AG04450 (cell line): Measurements from ENCODE around the gene RRAGA. TPM values are rescaled to one million over a fixed set of nuclear protein-coding genes. Genes with fewer than 3 reads are reported as not detected.

Experiments used
- CTCF ChIA-PET: fragments of 300-600, 350-600 bp; formaldehyde crosslinking; extraction: SDS; loops from one replicate; lab custom pipeline; 2022; ENCODE audit warnings: antibody characterized with exemption, inconsistent platforms; lab: Charles Lee
- POLR2A ChIA-PET: fragments of 350-600 bp; formaldehyde crosslinking; extraction: SDS; loops from one replicate; lab custom pipeline; 2021; ENCODE audit warnings: antibody characterized with exemption, inconsistent platforms; lab: Yijun Ruan, JAX
- DNase-seq: peaks from one replicate; pipeline ENCODE4 v3.0.0-alpha.2; 2011; ENCODE audit warnings: low read depth, low spot score
- H3K27ac ChIP-seq: one replicate; pipeline ENCODE4 v1.5.1; 2012; ENCODE audit warnings: low read depth, low read length, control low read depth
- H3K27me3 ChIP-seq: one replicate; pipeline ENCODE4 v1.6.0; 2012; ENCODE audit warnings: low read length; ENCODE audit not compliant: control insufficient read depth, insufficient read depth
- H3K4me3 ChIP-seq: 2 replicates; pipeline ENCODE4 v1.5.1; 2011; ENCODE audit warnings: mild to moderate bottlenecking, low read depth, low read length, control low read depth
- H3K9me3 ChIP-seq: 2 replicates; pipeline ENCODE4 v1.5.1; 2012; ENCODE audit warnings: low read length; ENCODE audit not compliant: control insufficient read depth, insufficient read depth
- polyA plus RNA-seq: library from polyadenylated mRNA; depleted of rRNA; stranded (reverse); fragments of >200 nt; gene quantifications from 2 replicates; pipeline ENCODE4 v1.2.3, GENCODE V29; 2011
- TF ChIP-seq, protein P1 (sequence below): IDR thresholded peaks from 2 replicates; pipeline ENCODE4 v1.5.1; 2011; ENCODE audit warnings: low read depth, low read length, control low read depth, inconsistent platforms

Gene RRAGA
- polyA plus RNA-seq, 1 experiment: 186 TPM

DNA sequence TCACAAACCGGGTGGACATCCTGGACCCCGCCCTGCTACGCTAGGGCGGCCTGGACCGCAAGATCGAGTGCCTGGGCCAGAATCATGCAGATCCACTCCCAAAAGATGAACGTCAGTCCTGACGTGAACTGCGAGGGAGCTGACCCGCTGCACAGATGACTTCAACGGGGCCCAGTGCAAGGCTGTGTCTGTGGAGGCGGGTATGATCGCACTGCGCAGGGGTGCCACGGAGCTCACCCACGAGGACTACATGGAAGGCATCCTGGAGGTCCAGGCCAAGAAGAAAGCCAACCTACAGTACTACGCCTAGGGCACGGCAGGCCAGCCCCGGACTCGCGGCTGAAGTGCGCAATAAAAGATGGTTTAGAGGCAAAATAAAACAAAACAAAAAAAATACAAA, 21.4 kb upstream of the RRAGA start:
- CTCF ChIA-PET: interaction anchor here (0.8 to 7.2 kb wide), 29 partner anchors 13 to 1495 kb away, joined by 3 to 108 read pairs (median 5); no protein-coding TSS in a partner anchor
- Histone ChIP-seq H3K9me3 (no peaks in the 10 kb centered on the region), H3K27me3 (no peaks in the 10 kb centered on the region), H3K4me3 (no peak overlapping the region), H3K27ac (no peak overlapping the region)
- TF ChIP-seq, protein P1, sequence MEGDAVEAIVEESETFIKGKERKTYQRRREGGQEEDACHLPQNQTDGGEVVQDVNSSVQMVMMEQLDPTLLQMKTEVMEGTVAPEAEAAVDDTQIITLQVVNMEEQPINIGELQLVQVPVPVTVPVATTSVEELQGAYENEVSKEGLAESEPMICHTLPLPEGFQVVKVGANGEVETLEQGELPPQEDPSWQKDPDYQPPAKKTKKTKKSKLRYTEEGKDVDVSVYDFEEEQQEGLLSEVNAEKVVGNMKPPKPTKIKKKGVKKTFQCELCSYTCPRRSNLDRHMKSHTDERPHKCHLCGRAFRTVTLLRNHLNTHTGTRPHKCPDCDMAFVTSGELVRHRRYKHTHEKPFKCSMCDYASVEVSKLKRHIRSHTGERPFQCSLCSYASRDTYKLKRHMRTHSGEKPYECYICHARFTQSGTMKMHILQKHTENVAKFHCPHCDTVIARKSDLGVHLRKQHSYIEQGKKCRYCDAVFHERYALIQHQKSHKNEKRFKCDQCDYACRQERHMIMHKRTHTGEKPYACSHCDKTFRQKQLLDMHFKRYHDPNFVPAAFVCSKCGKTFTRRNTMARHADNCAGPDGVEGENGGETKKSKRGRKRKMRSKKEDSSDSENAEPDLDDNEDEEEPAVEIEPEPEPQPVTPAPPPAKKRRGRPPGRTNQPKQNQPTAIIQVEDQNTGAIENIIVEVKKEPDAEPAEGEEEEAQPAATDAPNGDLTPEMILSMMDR: no peak
- no peak for DNase-seq
- POLR2A ChIA-PET: no interaction called here

DNA sequence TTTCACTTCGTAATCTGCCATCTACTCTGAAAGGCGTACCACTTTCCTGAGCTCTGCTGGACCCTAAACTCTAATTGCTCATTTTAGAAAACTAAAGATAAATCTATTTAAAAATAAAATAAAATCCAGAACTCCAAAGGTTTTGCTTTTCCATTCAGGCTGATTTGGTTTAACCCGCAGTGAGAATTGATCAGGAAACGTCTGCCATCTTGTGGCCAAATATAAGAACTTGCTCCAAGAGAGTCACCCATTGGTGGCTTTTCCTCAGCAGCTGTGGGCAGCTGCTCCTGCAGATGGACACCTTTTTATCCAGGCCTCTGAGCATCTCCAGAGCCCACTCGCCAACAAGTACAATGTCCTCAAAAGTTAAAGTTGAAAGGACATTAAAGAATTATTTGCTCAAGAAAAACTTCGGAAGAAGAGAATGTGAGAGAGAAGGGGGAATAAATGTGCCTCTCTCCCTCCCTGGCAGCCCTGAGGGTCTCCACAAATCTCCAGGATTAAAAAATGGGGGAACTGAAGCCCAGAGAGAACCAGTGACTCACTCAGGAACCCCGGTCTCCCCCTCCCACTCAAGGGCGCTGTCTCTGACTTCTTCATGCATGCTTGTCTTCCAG, 20.3 kb upstream of the RRAGA start:
- POLR2A ChIA-PET: no interaction called here

DNA sequence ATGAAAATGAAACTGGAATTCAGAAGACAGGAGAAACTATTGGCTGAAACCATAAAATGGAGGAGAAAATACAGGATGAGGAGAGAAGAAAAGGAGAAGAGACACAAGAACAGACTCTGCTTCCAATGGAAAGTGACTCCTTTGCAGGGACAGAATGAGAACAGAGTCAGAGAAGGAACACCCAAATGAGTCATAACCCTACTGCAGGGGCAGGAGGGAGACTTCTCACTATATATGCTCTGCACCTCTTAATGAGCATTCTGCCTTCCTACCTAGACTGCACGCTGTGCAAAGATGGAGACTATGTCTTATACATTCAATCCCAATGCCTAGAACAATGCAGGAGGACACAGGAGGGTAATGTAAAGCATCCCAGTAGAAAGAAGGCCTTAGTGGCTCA, 18.3 kb upstream of the RRAGA start:
- Histone ChIP-seq H3K27ac (no peak overlapping the region), H3K9me3 (no peaks in the 10 kb centered on the region), H3K27me3 (peaks cover 2% of the 10 kb centered on the region), H3K4me3 (no peak overlapping the region)
- ChIA-PET CTCF (interaction anchor here (0.5 to 5.6 kb wide), 2 partner anchors 1219 to 1499 kb away, joined by 3 to 59 read pairs; no protein-coding TSS in a partner anchor), POLR2A (no interaction called here)
- TF ChIP-seq, protein P1: no peak
- DNase-seq: no peak

More for the DNA sequence above, 20.3 kb upstream of the RRAGA start:
- CTCF ChIA-PET: interaction anchor here (0.5 to 7.2 kb wide), 66 partner anchors 13 to 1496 kb away, joined by 3 to 108 read pairs (median 4); partner anchors contain the start of gene RRAGA
- H3K9me3 ChIP-seq: no peaks in the 10 kb centered on the region
- no peak overlapping the region for H3K4me3 ChIP-seq
- no peak overlapping the region for H3K27ac ChIP-seq
- peaks cover 2% of the 10 kb centered on the region for H3K27me3 ChIP-seq
- TF ChIP-seq, protein P1: peak; percentile 74
- DNase-seq: peak; percentile 52

DNA sequence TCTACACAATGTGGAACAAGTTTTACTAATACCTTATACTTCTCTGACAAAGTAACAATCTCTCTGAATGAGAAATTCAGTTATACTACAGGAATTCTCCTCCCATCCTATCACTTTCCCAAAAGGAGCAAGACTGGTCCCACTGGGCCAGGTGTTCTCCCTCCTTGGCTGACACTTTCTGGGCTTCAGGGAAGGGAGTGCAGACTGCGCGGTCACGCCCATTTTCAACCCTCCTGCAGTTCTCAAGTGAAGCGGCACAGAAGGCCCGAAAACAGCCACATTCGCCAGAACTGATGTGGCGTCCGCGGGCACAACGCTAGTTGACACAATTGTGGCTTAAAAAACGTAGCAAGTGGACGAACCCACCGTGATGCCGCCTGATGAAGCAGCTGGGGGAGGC, 16.8 kb upstream of the RRAGA start:
- CTCF ChIA-PET: no interaction called here
- Histone ChIP-seq H3K27ac (no peak overlapping the region), H3K4me3 (no peak overlapping the region), H3K27me3 (peaks cover 2% of the 10 kb centered on the region), H3K9me3 (no peaks in the 10 kb centered on the region)
- DNase-seq: no peak
- POLR2A ChIA-PET: no interaction called here
- TF ChIP-seq, protein P1: no peak

DNA sequence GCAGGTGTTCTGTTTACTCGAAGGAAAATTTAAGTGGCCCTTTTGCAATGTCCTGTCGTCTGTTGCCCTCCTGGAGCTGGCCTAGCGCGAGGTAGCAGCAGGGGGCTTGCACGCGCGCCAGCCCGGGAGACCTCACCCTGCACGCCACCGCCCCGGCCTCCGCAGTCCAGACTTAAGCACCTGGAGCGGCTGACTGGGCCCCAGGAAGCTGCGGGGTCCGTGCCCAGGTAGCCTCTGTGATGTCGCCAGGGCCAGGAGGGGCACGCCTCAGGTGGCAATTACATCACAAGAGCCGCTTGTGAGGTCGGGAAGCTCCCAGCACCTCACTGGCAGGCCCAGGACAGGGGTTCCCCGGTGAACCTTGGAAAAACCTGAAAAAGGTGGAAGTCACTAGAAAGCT, 16.2 kb upstream of the RRAGA start, which contains the start of gene SAXO1:
Gene SAXO1 (minus strand): TSS at position 195 of the 400 bp plus-strand sequence. CDS start 301 bp downstream, outside the sequence.
- no peak within 1 kb of the TSS for H3K27ac ChIP-seq
- CTCF ChIA-PET: interaction anchor here (0.5 to 2.0 kb wide), 3 partner anchors 432 to 1222 kb away, joined by 3 to 5 read pairs (median 4); no protein-coding TSS in a partner anchor
- TF ChIP-seq, protein P1: no peak
- POLR2A ChIA-PET: interaction anchor here (1.4 kb wide), 1 partner anchor 16 kb away, joined by 3 read pairs; the partner anchor contains the start of gene RRAGA
- DNase-seq: no peak
- H3K9me3 ChIP-seq: no peaks in the 10 kb centered on the region
- peaks cover 2% of the 10 kb centered on the region for H3K27me3 ChIP-seq
- H3K4me3 ChIP-seq: no peak within 1 kb of the TSS
